HFF-Myc (cell line): Measurements from ENCODE around the gene MTF1.

ENCODE experiments used
- DNase-seq: peaks from one replicate; pipeline ENCODE4 v3.0.0-alpha.2; 2011; ENCODE audit warnings: low read depth; ENCODE audit errors: extremely low read depth
- H3K4me3 ChIP-seq: replicated peaks from 2 replicates; pipeline ENCODE4 v1.5.1; 2011; ENCODE audit warnings: low read depth, mild to moderate bottlenecking, control low read depth, low read length
- CTCF ChIP-seq: IDR thresholded peaks from 2 replicates; pipeline ENCODE4 v1.5.1; 2012; ENCODE audit warnings: mild to moderate bottlenecking, low read depth, low read length, control low read depth; ENCODE audit errors: missing control alignments

MTF1 gene

GRCh38 chr1:37839676-37840075, 19.7 kb downstream of the MTF1 start:
- DNase-seq, result no peak
- no peak for TF ChIP-seq CTCF
- H3K4me3 ChIP-seq, result no peak overlapping the region

- TF ChIP-seq CTCF, result no peak
- H3K4me3 ChIP-seq, result no peak overlapping the region
- no peak for DNase-seq
These were observed 22.6 kb downstream of the MTF1 start for GRCh38 chr1:37836788-37837187.

- TF ChIP-seq CTCF, result no peak
- DNase-seq, result no peak
These were observed 27.6 kb downstream of the MTF1 start for GRCh38 chr1:37831809-37832208.

GRCh38 chr1:37831109-37831508, 28.3 kb downstream of the MTF1 start:
- DNase-seq, result no peak
- TF ChIP-seq CTCF, result no peak
- H3K4me3 ChIP-seq, result no peak overlapping the region

More at GRCh38 chr1:37831809-37832208, 27.6 kb downstream of the MTF1 start:
- no peak overlapping the region for H3K4me3 ChIP-seq

- DNase-seq, result no peak
These were observed 30.9 kb downstream of the MTF1 start for GRCh38 chr1:37828410-37829074.

GRCh38 chr1:37825506-37825905, 33.9 kb downstream of the MTF1 start:
- DNase-seq, result no peak
- H3K4me3 ChIP-seq, result no peak overlapping the region
- no peak for TF ChIP-seq CTCF

More at GRCh38 chr1:37828410-37829074, 30.9 kb downstream of the MTF1 start:
- no peak for TF ChIP-seq CTCF
- no peak overlapping the region for H3K4me3 ChIP-seq

- no peak overlapping the region for H3K4me3 ChIP-seq
- DNase-seq, result no peak
- no peak for TF ChIP-seq CTCF
These were observed 35.4 kb downstream of the MTF1 start for GRCh38 chr1:37824001-37824400.
